Measurements from ENCODE around the gene SIRPB2.
A peak's percentile ranks its signal among the peaks of the same experiment; 100 is the strongest.

SIRPB2 gene

GRCh38 chr20:1472556-1473245, 18.5 kb downstream of the SIRPB2 start:
- no peak for DNase-seq (ENCODE audit: extremely low read depth in 1 of 2, low read depth in 1 of 2)

- no peak for DNase-seq (ENCODE audit: extremely low read depth in 1 of 2, low read depth in 1 of 2)
These were observed 20.0 kb downstream of the SIRPB2 start for GRCh38 chr20:1471242-1471641.

GRCh38 chr20:1469925-1470571, 21.2 kb downstream of the SIRPB2 start:
- DNase-seq (ENCODE audit: extremely low read depth in 1 of 2, low read depth in 1 of 2), result no peak

DNA sequence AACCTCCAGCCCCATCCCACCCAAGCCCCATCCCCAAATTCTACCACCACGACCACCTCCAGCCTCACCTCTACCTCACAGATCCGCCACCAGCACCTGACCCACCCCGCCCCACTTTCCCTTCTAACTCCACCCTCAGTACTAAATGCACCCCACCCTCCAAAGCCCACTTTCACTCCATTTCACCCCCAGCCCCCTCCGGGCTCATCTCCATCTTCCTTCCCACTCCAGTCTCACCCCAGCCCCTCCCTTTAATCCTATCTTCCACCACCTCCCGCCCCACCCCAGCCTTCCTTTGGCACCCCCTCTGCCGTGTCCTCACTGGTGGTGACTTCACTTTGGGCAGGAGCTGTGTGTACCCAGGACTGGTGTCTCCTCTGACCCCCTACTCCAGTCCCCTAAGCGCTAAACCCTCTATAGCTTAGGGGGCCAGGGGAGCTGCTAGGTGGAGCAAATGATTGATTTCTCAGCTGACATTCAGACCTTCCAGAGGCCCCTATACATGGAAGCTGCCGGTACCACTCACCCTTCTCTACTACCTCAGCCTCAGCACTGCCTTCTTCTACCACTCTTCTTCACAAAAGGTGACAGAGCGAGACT, 21.8 kb downstream of the SIRPB2 start:
- DNase-seq (ENCODE audit: extremely low read depth in 1 of 2, low read depth in 1 of 2), result no peak

DNA sequence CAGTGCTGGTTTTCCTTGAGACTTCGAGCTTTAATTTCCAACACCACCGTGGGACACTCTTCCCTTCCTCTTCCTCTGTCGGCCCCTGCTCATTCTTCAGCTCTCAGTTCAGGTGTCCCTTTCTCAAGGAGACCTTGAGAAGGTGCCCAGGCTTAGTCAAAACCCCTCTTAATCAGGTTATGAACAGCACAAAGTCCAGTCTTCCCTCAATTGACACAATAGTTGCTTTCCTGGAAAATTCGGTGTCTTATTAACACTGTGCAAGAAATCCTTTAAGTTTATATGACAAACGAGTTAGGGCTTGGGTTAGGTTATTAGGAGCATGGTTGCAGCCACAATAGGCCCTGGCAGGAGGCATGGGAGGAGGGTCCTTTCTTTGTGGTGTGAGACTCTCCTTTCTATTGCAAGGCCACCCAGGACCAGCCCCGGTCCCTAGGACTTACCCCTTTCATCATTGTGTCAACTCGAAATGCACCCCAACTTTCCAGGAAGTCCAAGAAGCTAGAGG, 23.0 kb downstream of the SIRPB2 start:
- DNase-seq (ENCODE audit: extremely low read depth in 1 of 2, low read depth in 1 of 2), result no peak

DNA sequence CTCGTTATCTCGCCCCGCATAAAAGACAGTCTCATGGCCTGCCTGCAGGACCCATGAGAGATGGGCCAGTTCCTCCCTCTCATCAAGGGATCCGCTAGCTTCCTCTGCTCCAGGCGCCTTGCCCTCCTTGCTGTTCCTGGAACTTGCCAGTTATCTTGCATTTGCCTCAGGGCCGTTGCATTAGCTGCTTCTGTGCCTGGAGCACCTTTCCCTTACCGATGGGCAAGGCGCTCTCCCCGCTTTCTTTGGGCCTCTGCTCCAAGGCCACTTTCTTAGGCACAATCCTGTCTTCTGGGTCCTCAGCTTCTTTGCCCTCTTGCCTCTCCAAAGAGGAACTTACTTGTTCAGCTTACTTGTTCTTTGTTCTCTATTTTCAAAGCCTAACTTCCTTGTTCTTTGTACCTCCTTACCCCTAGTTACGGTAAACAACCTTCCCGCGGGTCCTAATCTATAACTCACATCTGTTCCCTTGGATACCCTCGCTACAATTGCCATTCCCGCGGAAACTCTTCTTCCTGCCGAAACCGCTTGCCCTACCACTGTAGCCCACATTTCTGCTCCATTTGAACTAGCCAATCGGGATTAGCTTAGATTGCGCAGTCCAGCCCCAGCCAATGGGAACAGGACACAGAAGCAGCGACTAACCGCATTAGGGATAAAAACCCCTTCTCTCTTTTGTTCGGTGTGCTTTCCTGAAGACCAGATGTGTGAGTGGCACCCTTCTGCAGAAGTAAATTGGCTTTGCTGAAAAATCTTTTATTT, 23.7 kb downstream of the SIRPB2 start:
- no peak for DNase-seq (ENCODE audit: extremely low read depth in 1 of 2, low read depth in 1 of 2)

DNA sequence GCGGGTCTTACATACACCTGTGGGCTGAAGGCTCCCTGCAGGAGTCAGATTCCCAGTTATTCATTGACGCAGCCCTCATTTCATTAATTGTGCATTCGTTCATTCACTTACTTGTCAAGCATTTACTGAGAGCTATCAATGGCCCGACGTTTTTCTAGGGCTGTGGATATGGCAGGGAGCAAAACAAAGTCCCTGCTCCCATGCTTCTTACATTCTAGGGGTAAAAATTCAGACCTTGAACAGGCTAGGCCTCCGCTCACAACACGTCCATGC, 24.2 kb downstream of the SIRPB2 start:
- DNase-seq (ENCODE audit: extremely low read depth in 1 of 2, low read depth in 1 of 2), result no peak

- DNase-seq (ENCODE audit: extremely low read depth in 1 of 2, low read depth in 1 of 2), result peak; percentile 84 to 98
These were observed 24.8 kb downstream of the SIRPB2 start, which contains the start of gene NSFL1C for GRCh38 chr20:1466211-1467081. NSFL1C (minus strand) TSS chr20:1466849; CDS start chr20:1466824, 25 bp downstream.

- DNase-seq (ENCODE audit: extremely low read depth in 1 of 2, low read depth in 1 of 2), result no peak
These were observed 25.6 kb downstream of the SIRPB2 start for GRCh38 chr20:1465470-1466210.

GRCh38 chr20:1463971-1464570, 27.1 kb downstream of the SIRPB2 start:
- DNase-seq (ENCODE audit: extremely low read depth in 1 of 2, low read depth in 1 of 2), result no peak

- DNase-seq (ENCODE audit: extremely low read depth in 1 of 2, low read depth in 1 of 2), result no peak
These were observed 28.4 kb downstream of the SIRPB2 start for GRCh38 chr20:1462834-1463233.

DNA sequence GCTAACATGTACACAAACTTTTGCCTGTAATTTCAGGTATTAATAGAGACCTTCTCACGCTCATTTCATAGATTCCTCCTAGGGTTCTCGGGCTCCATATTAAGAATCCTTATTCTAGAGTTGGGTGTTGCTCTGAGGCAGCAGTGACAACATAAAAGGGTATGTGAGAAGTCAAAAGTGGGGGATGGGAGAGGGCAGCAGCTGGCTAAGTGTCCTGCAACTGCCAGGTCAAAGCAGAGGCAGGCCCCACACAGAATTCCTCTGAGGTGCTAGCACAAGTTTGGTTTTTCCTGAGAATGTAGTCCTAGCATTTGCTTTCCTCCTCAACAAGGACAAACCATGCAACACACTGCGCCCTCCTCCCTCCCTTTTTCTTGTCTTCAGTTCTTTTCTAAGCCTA, 29.2 kb downstream of the SIRPB2 start:
- DNase-seq (ENCODE audit: extremely low read depth in 1 of 2, low read depth in 1 of 2), result no peak

GRCh38 chr20:1460275-1460674, 30.9 kb downstream of the SIRPB2 start:
- DNase-seq (ENCODE audit: extremely low read depth in 1 of 2, low read depth in 1 of 2), result no peak

GRCh38 chr20:1457992-1458391, 33.2 kb downstream of the SIRPB2 start:
- no peak for DNase-seq (ENCODE audit: extremely low read depth in 1 of 2, low read depth in 1 of 2)

DNA sequence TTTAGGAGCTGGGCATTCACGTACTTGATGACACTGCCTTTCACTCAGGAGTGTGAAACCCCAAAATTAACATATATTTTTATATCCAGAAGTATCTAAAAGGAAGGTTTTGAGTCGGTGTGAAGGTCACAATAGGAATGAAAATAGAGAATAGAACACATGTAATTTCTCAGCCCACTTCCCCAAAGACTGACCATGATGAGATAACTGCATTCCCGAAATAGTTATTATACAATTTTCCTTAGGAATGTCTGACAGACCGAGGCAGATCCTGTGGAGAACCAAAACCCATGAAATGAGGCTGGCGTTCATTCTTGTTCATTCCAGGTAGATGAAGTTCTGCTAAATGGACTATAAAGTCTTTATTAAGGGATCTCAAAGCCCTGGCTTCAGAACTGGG, 34.9 kb downstream of the SIRPB2 start:
- no peak for DNase-seq (ENCODE audit: extremely low read depth in 1 of 2, low read depth in 1 of 2)

GRCh38 chr20:1450926-1451491, 40.2 kb downstream of the SIRPB2 start:
- no peak for DNase-seq (ENCODE audit: extremely low read depth in 1 of 2, low read depth in 1 of 2)

DNA sequence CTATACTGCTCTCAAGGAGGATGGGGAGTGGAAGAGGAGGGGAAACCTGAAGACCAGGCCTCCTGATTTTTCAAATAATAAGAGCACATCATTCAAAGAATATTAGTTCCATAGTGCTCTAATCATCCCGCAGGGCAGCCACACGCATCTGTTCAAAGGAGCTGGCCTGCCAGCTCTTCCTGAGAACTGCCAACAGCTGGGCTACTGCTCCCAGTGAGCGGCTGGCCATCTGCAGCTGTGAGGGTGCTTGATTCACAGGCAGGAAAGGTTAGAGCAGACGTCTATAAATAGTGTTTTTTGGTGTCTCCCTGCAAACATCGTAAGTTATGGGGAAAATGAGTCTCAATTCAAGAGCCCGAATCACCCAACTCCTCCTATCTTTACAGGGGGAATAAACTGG, 41.9 kb downstream of the SIRPB2 start:
- DNase-seq (ENCODE audit: extremely low read depth in 1 of 2, low read depth in 1 of 2), result no peak

GRCh38 chr20:1448081-1448620, 43.1 kb downstream of the SIRPB2 start:
- DNase-seq (ENCODE audit: extremely low read depth in 1 of 2, low read depth in 1 of 2), result no peak

GRCh38 chr20:1446536-1446935, 44.7 kb downstream of the SIRPB2 start:
- DNase-seq (ENCODE audit: extremely low read depth in 1 of 2, low read depth in 1 of 2), result no peak

Measured in activated CD8-positive, alpha-beta memory T cell treated with anti-CD3 and anti-CD28 coated beads for 1 hour (primary cell).